Measurements from ENCODE around the gene CCL5. TPM values are rescaled to one million over a fixed set of nuclear protein-coding genes. Genes with fewer than 3 reads are reported as not detected.

CCL5 gene
- total and polyA plus RNA-seq, 3 donors from 2014 or later = 0.87 to 16.2 TPM; not detected in 1

- H3K27ac ChIP-seq = no peak overlapping the region
- intact Hi-C loops (cut with DNase I; ENCODE audit: low total_unique reads) = no loop called here
- 79 to 84% methylated on average over 4 of the region's 4 CpGs for WGBS, 2 donors
- H3K36me3 ChIP-seq (ENCODE audit: low read depth, missing control alignments) = no peaks in the 10 kb centered on the region
- no peaks in the 10 kb centered on the region for H3K9me3 ChIP-seq
- H3K27me3 ChIP-seq = no peaks in the 10 kb centered on the region
- TF ChIP-seq, protein P1, sequence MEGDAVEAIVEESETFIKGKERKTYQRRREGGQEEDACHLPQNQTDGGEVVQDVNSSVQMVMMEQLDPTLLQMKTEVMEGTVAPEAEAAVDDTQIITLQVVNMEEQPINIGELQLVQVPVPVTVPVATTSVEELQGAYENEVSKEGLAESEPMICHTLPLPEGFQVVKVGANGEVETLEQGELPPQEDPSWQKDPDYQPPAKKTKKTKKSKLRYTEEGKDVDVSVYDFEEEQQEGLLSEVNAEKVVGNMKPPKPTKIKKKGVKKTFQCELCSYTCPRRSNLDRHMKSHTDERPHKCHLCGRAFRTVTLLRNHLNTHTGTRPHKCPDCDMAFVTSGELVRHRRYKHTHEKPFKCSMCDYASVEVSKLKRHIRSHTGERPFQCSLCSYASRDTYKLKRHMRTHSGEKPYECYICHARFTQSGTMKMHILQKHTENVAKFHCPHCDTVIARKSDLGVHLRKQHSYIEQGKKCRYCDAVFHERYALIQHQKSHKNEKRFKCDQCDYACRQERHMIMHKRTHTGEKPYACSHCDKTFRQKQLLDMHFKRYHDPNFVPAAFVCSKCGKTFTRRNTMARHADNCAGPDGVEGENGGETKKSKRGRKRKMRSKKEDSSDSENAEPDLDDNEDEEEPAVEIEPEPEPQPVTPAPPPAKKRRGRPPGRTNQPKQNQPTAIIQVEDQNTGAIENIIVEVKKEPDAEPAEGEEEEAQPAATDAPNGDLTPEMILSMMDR (IDR thresholded peaks at IDR 0.05) = no peak
- no peak for TF ChIP-seq POLR2A (IDR thresholded peaks at IDR 0.05)
- H3K4me1 ChIP-seq = no peaks in the 10 kb centered on the region
- DNase-seq = no peak
- no peak overlapping the region for H3K4me3 ChIP-seq
Measured at GRCh38 chr17:35878361-35878760, 1.8 kb downstream of the CCL5 start.

- H3K27ac ChIP-seq = no peak overlapping the region
- H3K4me3 ChIP-seq = no peak overlapping the region
- H3K27me3 ChIP-seq = no peaks in the 10 kb centered on the region
- H3K4me1 ChIP-seq = no peaks in the 10 kb centered on the region
- no peaks in the 10 kb centered on the region for H3K36me3 ChIP-seq (ENCODE audit: low read depth, missing control alignments)
- H3K9me3 ChIP-seq = no peaks in the 10 kb centered on the region
- DNase-seq = no peak
- intact Hi-C loops (cut with DNase I; ENCODE audit: low total_unique reads) = no loop called here
- TF ChIP-seq POLR2A (IDR thresholded peaks at IDR 0.05) = no peak
- TF ChIP-seq, protein P1 (IDR thresholded peaks at IDR 0.05) = no peak
Measured at GRCh38 chr17:35877345-35878029, 2.7 kb downstream of the CCL5 start.

DNA sequence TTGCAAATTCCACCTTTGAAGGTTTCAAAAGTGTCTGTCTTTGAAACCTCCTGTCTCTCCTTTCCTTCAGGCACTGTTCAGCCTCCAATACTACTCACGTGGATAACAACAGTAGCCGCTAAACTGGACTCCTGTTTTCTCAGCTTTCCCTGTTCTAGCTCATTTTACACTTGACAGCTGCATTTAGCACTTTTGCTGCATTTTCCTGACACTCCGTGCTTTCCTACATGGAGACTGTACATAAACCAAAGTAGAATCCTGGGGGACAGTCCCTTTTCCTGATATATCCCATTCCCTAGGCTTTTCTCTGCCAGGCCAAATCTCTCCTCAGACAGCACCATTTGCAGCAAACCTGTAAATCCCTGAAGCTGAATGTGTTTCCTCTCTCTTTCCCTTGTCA is 3.6 kb downstream of the CCL5 start:
- TF ChIP-seq POLR2A (IDR thresholded peaks at IDR 0.05) = no peak
- TF ChIP-seq, protein P1 (IDR thresholded peaks at IDR 0.05) = no peak
- Histone ChIP-seq H3K27me3 (no peaks in the 10 kb centered on the region), H3K4me3 (no peak overlapping the region), H3K9me3 (no peaks in the 10 kb centered on the region), H3K36me3 (ENCODE audit: low read depth, missing control alignments) (no peaks in the 10 kb centered on the region), H3K4me1 (no peaks in the 10 kb centered on the region), H3K27ac (no peak overlapping the region)
- 81 to 85% methylated on average over 3 of the region's 3 CpGs for WGBS, 2 donors
- DNase-seq = no peak
- intact Hi-C loops (cut with DNase I; ENCODE audit: low total_unique reads) = no loop called here

DNA sequence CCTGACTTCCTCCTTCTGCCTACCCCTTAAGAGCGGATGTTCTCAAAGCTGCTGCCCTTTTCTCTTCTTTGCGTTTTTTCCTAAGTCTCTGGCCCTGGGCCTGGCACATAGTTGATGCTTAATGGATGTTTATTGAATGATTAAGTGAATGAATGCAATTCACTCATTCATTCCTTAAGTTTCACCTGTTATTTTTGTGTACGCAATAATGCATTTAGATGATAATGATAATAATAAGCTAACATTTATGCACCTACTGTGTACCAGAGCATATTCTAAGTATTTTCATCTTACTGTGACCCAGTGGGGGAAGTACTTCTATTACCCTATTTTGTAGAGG is 4.4 kb downstream of the CCL5 start:
- Histone ChIP-seq H3K27me3 (no peaks in the 10 kb centered on the region), H3K4me1 (no peaks in the 10 kb centered on the region), H3K27ac (no peak overlapping the region), H3K9me3 (no peaks in the 10 kb centered on the region), H3K4me3 (no peak overlapping the region), H3K36me3 (ENCODE audit: low read depth, missing control alignments) (no peaks in the 10 kb centered on the region)
- TF ChIP-seq, protein P1 (IDR thresholded peaks at IDR 0.05) = no peak
- TF ChIP-seq POLR2A (IDR thresholded peaks at IDR 0.05) = no peak
- intact Hi-C loops (cut with DNase I; ENCODE audit: low total_unique reads) = no loop called here
- DNase-seq = no peak
- 74 to 78% methylated on average over 3 of the region's 3 CpGs for WGBS, 2 donors
